ENCODE measurements around the gene HSF5. TPM values are rescaled to one million over a fixed set of nuclear protein-coding genes. Genes with fewer than 3 reads are reported as not detected.

The HSF5 gene
- total RNA-seq, 2 experiments from 2014 or later, result 1.6 to 1.7 TPM

GRCh38 chr17:58377661-58378060 is 110.5 kb downstream of the HSF5 start:
- intact Hi-C loops (cut with DNase I, micrococcal nuclease), result no loop called here
- H3K4me1 Mint-ChIP-seq (ENCODE audit: low read depth), result peaks cover 45% of the 10 kb centered on the region

DNA sequence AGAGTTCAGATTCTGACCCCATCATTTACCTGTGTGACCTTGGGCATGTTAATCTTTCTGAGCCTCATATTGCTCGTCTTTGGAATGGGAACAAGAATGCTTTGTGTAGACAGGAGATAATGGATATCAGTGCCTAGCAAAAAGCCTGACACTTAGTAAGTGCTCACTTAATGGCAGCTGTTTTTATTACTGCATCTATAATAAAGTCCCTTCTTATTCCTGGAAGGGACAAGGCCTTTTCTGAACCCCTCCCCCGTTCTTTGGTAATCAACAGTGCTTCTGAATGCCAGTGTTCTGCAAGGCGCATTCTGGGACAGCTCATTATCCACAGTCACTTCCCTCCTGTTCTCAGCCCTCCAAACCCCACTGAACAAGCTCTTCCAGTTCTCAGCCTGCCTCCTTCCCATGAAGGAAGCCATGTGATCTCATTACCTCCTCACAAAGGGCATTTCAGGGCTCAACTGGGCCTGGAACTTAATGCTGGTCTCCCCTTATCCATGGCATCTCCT is 111.1 kb downstream of the HSF5 start:
- no peaks in the 10 kb centered on the region for H3K27me3 ChIP-seq (ENCODE audit: control insufficient read depth in 1 of 2, insufficient read depth in 2 of 2, low read length in 2 of 2)
- H3K36me3 ChIP-seq (ENCODE audit: insufficient read depth, low read length), result no peaks in the 10 kb centered on the region
- Mint-ChIP-seq H3K4me1 (ENCODE audit: low read depth) (peaks cover 40% of the 10 kb centered on the region), H3K9me3 (no peaks in the 10 kb centered on the region), H3K27me3 (no peaks in the 10 kb centered on the region), H3K27ac (no peak overlapping the region), H3K4me3 (no peak overlapping the region), H3K36me3 (ENCODE audit: low read depth) (no peaks in the 10 kb centered on the region)
- H3K4me3 ChIP-seq (ENCODE audit: low read length), result no peak overlapping the region
- TF ChIP-seq, protein P1, sequence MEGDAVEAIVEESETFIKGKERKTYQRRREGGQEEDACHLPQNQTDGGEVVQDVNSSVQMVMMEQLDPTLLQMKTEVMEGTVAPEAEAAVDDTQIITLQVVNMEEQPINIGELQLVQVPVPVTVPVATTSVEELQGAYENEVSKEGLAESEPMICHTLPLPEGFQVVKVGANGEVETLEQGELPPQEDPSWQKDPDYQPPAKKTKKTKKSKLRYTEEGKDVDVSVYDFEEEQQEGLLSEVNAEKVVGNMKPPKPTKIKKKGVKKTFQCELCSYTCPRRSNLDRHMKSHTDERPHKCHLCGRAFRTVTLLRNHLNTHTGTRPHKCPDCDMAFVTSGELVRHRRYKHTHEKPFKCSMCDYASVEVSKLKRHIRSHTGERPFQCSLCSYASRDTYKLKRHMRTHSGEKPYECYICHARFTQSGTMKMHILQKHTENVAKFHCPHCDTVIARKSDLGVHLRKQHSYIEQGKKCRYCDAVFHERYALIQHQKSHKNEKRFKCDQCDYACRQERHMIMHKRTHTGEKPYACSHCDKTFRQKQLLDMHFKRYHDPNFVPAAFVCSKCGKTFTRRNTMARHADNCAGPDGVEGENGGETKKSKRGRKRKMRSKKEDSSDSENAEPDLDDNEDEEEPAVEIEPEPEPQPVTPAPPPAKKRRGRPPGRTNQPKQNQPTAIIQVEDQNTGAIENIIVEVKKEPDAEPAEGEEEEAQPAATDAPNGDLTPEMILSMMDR (IDR thresholded peaks at IDR 0.05), result no peak
- H3K9me3 ChIP-seq (ENCODE audit: control insufficient read depth in 1 of 2, insufficient read depth in 1 of 2, low read length in 2 of 2), result no peaks in the 10 kb centered on the region
- POLR2A ChIA-PET, result no interaction called here
- CTCF ChIA-PET, result no interaction called here
- no peak overlapping the region for H3K27ac ChIP-seq (ENCODE audit: low read depth in 1 of 2, low read length in 2 of 2)
- intact Hi-C loops (cut with DNase I, micrococcal nuclease), result no loop called here
- DNase-seq, result no peak
- H3K4me1 ChIP-seq (ENCODE audit: insufficient read depth, low read length), result peaks cover 26% of the 10 kb centered on the region
- ATAC-seq (ENCODE audit: poor library complexity), result no peak

More at GRCh38 chr17:58377661-58378060, 110.5 kb downstream of the HSF5 start:
- H3K27me3 Mint-ChIP-seq, result no peaks in the 10 kb centered on the region
- no peaks in the 10 kb centered on the region for H3K27me3 ChIP-seq (ENCODE audit: control insufficient read depth in 1 of 2, insufficient read depth in 2 of 2, low read length in 2 of 2)
- H3K36me3 Mint-ChIP-seq (ENCODE audit: low read depth), result no peaks in the 10 kb centered on the region
- POLR2A ChIA-PET, result interaction anchor here (3.1 kb wide), 1 partner anchor 15 kb away, joined by 11 read pairs; no protein-coding TSS in a partner anchor
- no peak overlapping the region for H3K27ac ChIP-seq (ENCODE audit: low read depth in 1 of 2, low read length in 2 of 2)
- CTCF ChIA-PET, result no interaction called here
- TF ChIP-seq, protein P1 (IDR thresholded peaks at IDR 0.05), result no peak
- H3K9me3 Mint-ChIP-seq, result no peaks in the 10 kb centered on the region
- peaks cover 29% of the 10 kb centered on the region for H3K4me1 ChIP-seq (ENCODE audit: insufficient read depth, low read length)
- H3K9me3 ChIP-seq (ENCODE audit: control insufficient read depth in 1 of 2, insufficient read depth in 1 of 2, low read length in 2 of 2), result no peaks in the 10 kb centered on the region
- H3K36me3 ChIP-seq (ENCODE audit: insufficient read depth, low read length), result no peaks in the 10 kb centered on the region
- H3K4me3 ChIP-seq (ENCODE audit: low read length), result no peak overlapping the region
- no peak for ATAC-seq (ENCODE audit: poor library complexity)
- DNase-seq, result no peak
- H3K27ac Mint-ChIP-seq, result no peak overlapping the region
- H3K4me3 Mint-ChIP-seq, result no peak overlapping the region

DNA sequence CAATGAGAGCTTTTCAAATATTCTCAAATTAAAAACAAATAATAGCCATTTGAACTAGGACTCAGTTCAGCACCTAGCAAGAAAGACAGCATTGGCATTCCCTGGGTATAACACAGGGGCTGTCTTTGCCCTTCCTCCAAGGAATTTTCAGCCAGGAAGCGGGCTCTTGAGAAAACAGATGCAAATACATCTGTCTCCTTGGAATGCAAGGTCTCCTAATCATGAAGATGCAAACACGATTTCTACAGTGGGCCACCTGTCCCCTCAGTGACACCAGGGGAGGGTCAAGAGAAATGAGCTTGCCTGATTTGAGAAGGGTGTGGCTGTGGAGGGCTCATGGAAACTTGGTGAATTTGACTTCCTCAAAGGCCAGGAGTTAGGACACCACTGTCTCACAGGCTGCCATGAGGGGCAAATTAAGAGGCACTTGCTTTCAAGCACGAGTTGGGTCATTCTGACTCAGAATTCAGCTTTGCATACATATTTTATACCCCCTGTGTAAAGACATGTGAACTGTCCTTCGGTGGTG is 111.7 kb downstream of the HSF5 start:
- H3K27ac ChIP-seq (ENCODE audit: low read depth in 1 of 2, low read length in 2 of 2), result no peak overlapping the region
- intact Hi-C loops (cut with DNase I, micrococcal nuclease), result no loop called here
- no peaks in the 10 kb centered on the region for H3K27me3 Mint-ChIP-seq
- ATAC-seq (ENCODE audit: poor library complexity) (no peak), DNase-seq (no peak)
- POLR2A ChIA-PET, result no interaction called here
- no peak overlapping the region for H3K4me3 ChIP-seq (ENCODE audit: low read length)
- H3K36me3 Mint-ChIP-seq (ENCODE audit: low read depth), result no peaks in the 10 kb centered on the region
- H3K4me3 Mint-ChIP-seq, result no peak overlapping the region
- peaks cover 34% of the 10 kb centered on the region for H3K4me1 Mint-ChIP-seq (ENCODE audit: low read depth)
- H3K27me3 ChIP-seq (ENCODE audit: control insufficient read depth in 1 of 2, insufficient read depth in 2 of 2, low read length in 2 of 2), result no peaks in the 10 kb centered on the region
- no peak overlapping the region for H3K27ac Mint-ChIP-seq
- no peaks in the 10 kb centered on the region for H3K9me3 Mint-ChIP-seq
- TF ChIP-seq, protein P1 (IDR thresholded peaks at IDR 0.05), result no peak
- no peaks in the 10 kb centered on the region for H3K9me3 ChIP-seq (ENCODE audit: control insufficient read depth in 1 of 2, insufficient read depth in 1 of 2, low read length in 2 of 2)
- peaks cover 23% of the 10 kb centered on the region for H3K4me1 ChIP-seq (ENCODE audit: insufficient read depth, low read length)
- H3K36me3 ChIP-seq (ENCODE audit: insufficient read depth, low read length), result no peaks in the 10 kb centered on the region
- CTCF ChIA-PET, result interaction anchor here (1.0 kb wide), 1 partner anchor 60 kb away, joined by 4 read pairs; no protein-coding TSS in a partner anchor
